Mesenchymal stem cell (in vitro differentiated cells and primary cell): ENCODE results near the gene NEMP2.

ENCODE experiments used
- DNase-seq: peaks from one replicate; pipeline ENCODE4 v3.0.0-alpha.2; 2013
- H2AFZ ChIP-seq: one replicate; pipeline ENCODE4 v1.6.1; 2013; ENCODE audit warnings: low read depth, mild to moderate bottlenecking, control low read depth, inconsistent platforms, low read length, moderate library complexity
- H2AK5ac ChIP-seq: 2 replicates; pipeline ENCODE4 v1.6.1; 2013; ENCODE audit warnings: low read length, moderate library complexity, mild to moderate bottlenecking, inconsistent platforms; ENCODE audit not compliant: severe bottlenecking
- H2BK120ac ChIP-seq: one replicate; pipeline ENCODE4 v1.6.1; 2013; ENCODE audit warnings: low read depth, mild to moderate bottlenecking, inconsistent platforms, low read length, moderate library complexity
- H2BK12ac ChIP-seq, 2 experiments: one replicate each; pipeline ENCODE4 v1.6.1; 2013; ENCODE audit warnings: inconsistent platforms in 2 of 2, low read length in 2 of 2, mild to moderate bottlenecking in 2 of 2, moderate library complexity in 2 of 2, control low read depth in 1 of 2
- H2BK15ac ChIP-seq: one replicate; pipeline ENCODE4 v1.6.1; 2013; ENCODE audit warnings: mild to moderate bottlenecking, low read depth, inconsistent platforms; ENCODE audit not compliant: poor library complexity, severe bottlenecking
- H2BK5ac ChIP-seq: 2 replicates; pipeline ENCODE4 v1.6.1; 2013; ENCODE audit warnings: low read depth, mild to moderate bottlenecking, low read length, control low read depth, inconsistent platforms; ENCODE audit not compliant: poor library complexity, severe bottlenecking
- H3K14ac ChIP-seq, 2 experiments: one replicate each; pipeline ENCODE4 v1.6.1; 2013; ENCODE audit warnings: inconsistent platforms in 2 of 2, low read length in 2 of 2, control low read depth in 1 of 2, mild to moderate bottlenecking in 1 of 2, moderate library complexity in 1 of 2
- H3K18ac ChIP-seq, 2 experiments: one replicate each; pipeline ENCODE4 v1.6.1; 2013; ENCODE audit warnings: inconsistent platforms in 2 of 2, low read length in 2 of 2, control low read depth in 1 of 2, low read depth in 1 of 2, mild to moderate bottlenecking in 1 of 2
- H3K23ac ChIP-seq, 2 experiments: one replicate each; pipeline ENCODE4 v1.6.1; 2013; ENCODE audit warnings: inconsistent platforms in 2 of 2, low read length in 2 of 2, mild to moderate bottlenecking in 2 of 2, moderate library complexity in 2 of 2, control low read depth in 1 of 2
- H3K27ac ChIP-seq: 2 replicates; pipeline ENCODE4 v1.5.1; 2013; ENCODE audit warnings: mild to moderate bottlenecking, moderate library complexity, low read length, control low read depth, inconsistent platforms; ENCODE audit not compliant: poor library complexity, severe bottlenecking
- H3K27me3 ChIP-seq, 2 experiments: 2 replicates each; pipeline versions ENCODE4 v1.6.1 to v1.7.0; 2013; ENCODE audit warnings: low read length in 2 of 2, mild to moderate bottlenecking in 2 of 2, moderate library complexity in 2 of 2, control low read depth in 1 of 2, inconsistent platforms in 1 of 2; ENCODE audit not compliant: control insufficient read depth in 1 of 2, insufficient read depth in 1 of 2
- H3K36me3 ChIP-seq, 2 experiments: 2 replicates each; pipeline versions ENCODE4 v1.6.1 to v1.7.0; 2013; ENCODE audit warnings: low read length in 2 of 2, control low read depth in 1 of 2, inconsistent platforms in 1 of 2, low read depth in 1 of 2, mild to moderate bottlenecking in 1 of 2; ENCODE audit not compliant: insufficient read depth in 2 of 2, control insufficient read depth in 1 of 2
- H3K4ac ChIP-seq, 2 experiments: one replicate each; pipeline ENCODE4 v1.6.1; 2013; ENCODE audit warnings: inconsistent platforms in 2 of 2, low read length in 2 of 2, mild to moderate bottlenecking in 2 of 2, moderate library complexity in 2 of 2, control low read depth in 1 of 2, low read depth in 1 of 2
- H3K4me1 ChIP-seq: 2 replicates; pipeline ENCODE4 v1.6.1; 2013; ENCODE audit warnings: low read depth, low read length, control low read depth; ENCODE audit not compliant: control insufficient read depth, insufficient read depth
- H3K4me2 ChIP-seq: 2 replicates; pipeline ENCODE4 v1.6.1; 2013; ENCODE audit warnings: low read length, mild to moderate bottlenecking, inconsistent platforms; ENCODE audit not compliant: poor library complexity, severe bottlenecking
- H3K4me3 ChIP-seq, 2 experiments: 2 replicates each; pipeline versions ENCODE4 v1.5.1 to v1.7.0; 2013; ENCODE audit warnings: low read length in 2 of 2, mild to moderate bottlenecking in 2 of 2, control low read depth in 1 of 2, low read depth in 1 of 2; ENCODE audit not compliant: insufficient read depth in 1 of 2
- H3K79me1 ChIP-seq: replicated peaks from 2 replicates; pipeline ENCODE4 v1.6.1; 2013; ENCODE audit warnings: mild to moderate bottlenecking, control low read depth, low read length, inconsistent platforms; ENCODE audit not compliant: poor library complexity, severe bottlenecking
- H3K9ac ChIP-seq: 2 replicates; pipeline ENCODE4 v1.7.0; 2013; ENCODE audit warnings: mild to moderate bottlenecking, low read length, moderate library complexity
- H3K9me3 ChIP-seq: 2 replicates; pipeline ENCODE4 v1.7.0; 2013; ENCODE audit warnings: mild to moderate bottlenecking, low read length; ENCODE audit not compliant: control insufficient read depth
- H4K8ac ChIP-seq: one replicate; pipeline ENCODE4 v1.6.1; 2013; ENCODE audit warnings: inconsistent platforms, mild to moderate bottlenecking, low read length, moderate library complexity
- H4K91ac ChIP-seq: one replicate; pipeline ENCODE4 v1.6.1; 2013; ENCODE audit warnings: mild to moderate bottlenecking, low read length, inconsistent platforms
- WGBS: methylation state at CpG from one replicate; pipeline ENCODE4 v1.1.7; 2013; ENCODE audit warnings: mixed read lengths; 5-methylcytosine and 5-hydroxymethylcytosine counted together

Gene NEMP2

DNA sequence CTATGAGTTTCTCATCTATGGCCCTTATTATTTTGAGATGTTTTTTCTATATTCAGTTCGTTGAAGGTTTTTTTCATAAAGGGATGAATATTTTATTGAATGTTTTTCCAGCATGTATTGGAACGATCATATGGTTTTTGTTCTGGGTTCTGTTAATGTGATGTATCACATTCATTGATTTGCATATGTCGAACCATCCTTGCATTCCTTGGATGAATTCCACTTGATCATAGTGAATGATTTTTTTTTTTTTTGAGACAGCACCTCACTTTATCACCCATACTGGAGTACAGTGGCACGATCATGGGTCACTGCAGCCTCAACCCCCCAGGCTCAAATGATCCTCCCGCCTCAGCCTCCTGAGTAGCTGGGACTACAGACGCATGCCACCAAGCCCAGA, 5.5 kb upstream of the NEMP2 start:
- peak; percentile 26 for DNase-seq
- Histone ChIP-seq H3K4me3 (peak overlapping the region in 1 of 2 experiments; percentile 20), H3K27me3 (no peaks in the 10 kb centered on the region), H3K9me3 (peaks cover 41% of the 10 kb centered on the region), H3K9ac (no peak overlapping the region), H3K36me3 (no peaks in the 10 kb centered on the region), H3K4me2 (no peak overlapping the region), H3K4me1 (no peaks in the 10 kb centered on the region), H3K14ac (no peak overlapping the region), H2BK5ac (no peak overlapping the region), H3K18ac (no peak overlapping the region), H2BK15ac (no peak overlapping the region), H3K79me1 (peaks cover 4% of the 10 kb centered on the region), H4K91ac (no peak overlapping the region), H2AFZ (no peak overlapping the region), H4K8ac (no peak overlapping the region), H3K4ac (no peak overlapping the region), H3K23ac (no peak overlapping the region), H2AK5ac (no peak overlapping the region), H3K27ac (no peak overlapping the region), H2BK12ac (no peak overlapping the region), H2BK120ac (no peak overlapping the region)
- WGBS = 93% methylated on average over 3 of the region's 6 CpGs

DNA sequence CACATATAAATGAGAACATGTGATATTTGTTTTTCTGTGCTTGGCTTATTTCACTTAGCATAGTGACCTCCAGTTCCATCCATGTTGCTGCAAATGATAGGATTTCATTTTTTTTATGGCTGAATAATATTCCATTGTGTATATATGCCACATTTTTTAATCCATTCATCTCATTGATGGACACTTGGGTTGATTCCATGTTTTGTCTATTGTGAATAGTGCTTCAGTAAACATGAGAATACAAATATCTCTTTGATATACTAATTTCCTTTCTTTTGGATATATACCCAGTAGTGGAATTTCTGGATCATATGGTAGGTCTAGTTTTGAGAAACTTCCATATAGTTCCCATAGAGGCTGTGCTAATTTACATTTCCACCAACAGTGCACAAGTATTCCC, 3.7 kb upstream of the NEMP2 start:
- H3K9me3 ChIP-seq = peaks cover 41% of the 10 kb centered on the region
- no peak overlapping the region for H3K23ac ChIP-seq
- no peak overlapping the region for H2AFZ ChIP-seq
- no peak overlapping the region for H3K27ac ChIP-seq
- H2AK5ac ChIP-seq = no peak overlapping the region
- no peak overlapping the region for H3K4me2 ChIP-seq
- H3K4ac ChIP-seq = no peak overlapping the region
- H2BK12ac ChIP-seq = no peak overlapping the region
- no peaks in the 10 kb centered on the region for H3K36me3 ChIP-seq
- no peak overlapping the region for H2BK15ac ChIP-seq
- peaks cover 4% of the 10 kb centered on the region for H3K4me1 ChIP-seq
- DNase-seq = no peak
- H3K18ac ChIP-seq = no peak overlapping the region
- no peak overlapping the region for H4K8ac ChIP-seq
- H2BK120ac ChIP-seq = no peak overlapping the region
- peaks cover 5% of the 10 kb centered on the region for H3K79me1 ChIP-seq
- H3K9ac ChIP-seq = no peak overlapping the region
- no peak overlapping the region for H4K91ac ChIP-seq
- no peak overlapping the region for H2BK5ac ChIP-seq
- H3K27me3 ChIP-seq = no peaks in the 10 kb centered on the region
- no peak overlapping the region for H3K14ac ChIP-seq
- H3K4me3 ChIP-seq = no peak overlapping the region

- no peaks in the 10 kb centered on the region for H3K27me3 ChIP-seq
- no peak overlapping the region for H3K9ac ChIP-seq
- peaks cover 41% of the 10 kb centered on the region for H3K9me3 ChIP-seq
- H4K8ac ChIP-seq = no peak overlapping the region
- no peak overlapping the region for H4K91ac ChIP-seq
- no peak overlapping the region for H2BK120ac ChIP-seq
- H3K18ac ChIP-seq = no peak overlapping the region
- no peak overlapping the region for H2BK12ac ChIP-seq
- peak; percentile 83 for DNase-seq
- H2BK15ac ChIP-seq = no peak overlapping the region
- H3K36me3 ChIP-seq = no peaks in the 10 kb centered on the region
- H2AK5ac ChIP-seq = no peak overlapping the region
- H3K4me2 ChIP-seq = no peak overlapping the region
- H3K4me1 ChIP-seq = peaks cover 4% of the 10 kb centered on the region
- H3K4me3 ChIP-seq = no peak overlapping the region
- no peak overlapping the region for H2AFZ ChIP-seq
- H3K14ac ChIP-seq = no peak overlapping the region
- no peak overlapping the region for H3K23ac ChIP-seq
- H3K79me1 ChIP-seq = peaks cover 2% of the 10 kb centered on the region
- H3K27ac ChIP-seq = no peak overlapping the region
- no peak overlapping the region for H2BK5ac ChIP-seq
- no peak overlapping the region for H3K4ac ChIP-seq
- WGBS = 89% methylated on average over 1 of the region's 1 CpG
Measured at GRCh38 chr2:190537765-190538164, 3.2 kb upstream of the NEMP2 start.

DNA sequence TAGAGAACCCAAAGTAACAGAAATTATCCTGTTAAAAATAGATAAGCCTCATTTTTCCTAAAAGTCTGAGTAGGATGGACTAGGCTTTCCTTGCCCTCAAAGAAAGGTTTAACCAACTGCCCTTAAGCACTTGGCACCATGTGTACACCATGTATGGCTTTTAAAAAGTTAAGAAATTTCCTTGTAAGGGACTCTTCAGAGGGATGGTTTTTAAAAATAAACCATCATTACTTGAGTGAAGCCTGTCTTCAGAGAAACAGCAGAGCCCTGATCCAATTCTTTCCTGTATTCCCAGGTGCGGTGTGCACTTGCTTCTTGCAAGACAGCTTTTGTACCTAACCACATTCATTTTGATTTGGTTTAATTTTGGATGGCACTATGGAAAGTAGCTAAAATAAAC, 1.1 kb upstream of the NEMP2 start:
- Histone ChIP-seq H3K79me1 (peaks cover 2% of the 10 kb centered on the region), H2BK120ac (no peak overlapping the region), H3K4me1 (peaks cover 4% of the 10 kb centered on the region), H3K4ac (no peak overlapping the region), H3K23ac (no peak overlapping the region), H3K14ac (no peak overlapping the region), H3K4me3 (peak overlapping the region in 1 of 2 experiments; percentile 86), H2BK5ac (no peak overlapping the region), H2AK5ac (no peak overlapping the region), H2AFZ (no peak overlapping the region), H3K27ac (no peak overlapping the region), H4K8ac (no peak overlapping the region), H2BK12ac (no peak overlapping the region), H4K91ac (no peak overlapping the region), H2BK15ac (no peak overlapping the region), H3K4me2 (peak overlapping the region; percentile 11), H3K9ac (peak overlapping the region; percentile 95), H3K27me3 (no peaks in the 10 kb centered on the region), H3K18ac (no peak overlapping the region), H3K9me3 (peaks cover 23% of the 10 kb centered on the region), H3K36me3 (no peaks in the 10 kb centered on the region)
- 100% methylated on average over 1 of the region's 1 CpG for WGBS
- DNase-seq = no peak
